K562 treated with DMSO at 1 percent for 4 hours (cell line): ENCODE results near the gene PDHX. TPM values are rescaled to one million over a fixed set of nuclear protein-coding genes. Genes with fewer than 3 reads are reported as not detected.

Source experiments
- total RNA-seq: library from RNA; unstranded; fragments of 300-600 nt; gene quantifications from 2 replicates; pipeline ENCODE4 v1.2.3, GENCODE V29; 2022; ENCODE audit not compliant: insufficient read depth

Gene PDHX
- total RNA-seq, result 20.6 and 32.5 TPM in 2 replicates

GRCh38 chr11:34916015-34916842 is at the start of gene PDHX, which contains the start of gene APIP:
Gene PDHX, plus strand, starts transcription at chr11:34916618. Its CDS starts 38 bp downstream, at chr11:34916656.
Gene APIP, minus strand, starts transcription at chr11:34916379. Its CDS starts 95 bp downstream, at chr11:34916284.

Other genes starting within 250 kb of the PDHX start
- gene APIP, start 239 bp upstream of the PDHX start, total RNA-seq, result 36.0 and 41.9 TPM in 2 replicates
- gene CD44, start 222.6 kb downstream of the PDHX start, total RNA-seq, result 3.1 and 5.9 TPM in 2 replicates